Measurements from ENCODE around the gene NEUROD4.

NEUROD4 gene

DNA sequence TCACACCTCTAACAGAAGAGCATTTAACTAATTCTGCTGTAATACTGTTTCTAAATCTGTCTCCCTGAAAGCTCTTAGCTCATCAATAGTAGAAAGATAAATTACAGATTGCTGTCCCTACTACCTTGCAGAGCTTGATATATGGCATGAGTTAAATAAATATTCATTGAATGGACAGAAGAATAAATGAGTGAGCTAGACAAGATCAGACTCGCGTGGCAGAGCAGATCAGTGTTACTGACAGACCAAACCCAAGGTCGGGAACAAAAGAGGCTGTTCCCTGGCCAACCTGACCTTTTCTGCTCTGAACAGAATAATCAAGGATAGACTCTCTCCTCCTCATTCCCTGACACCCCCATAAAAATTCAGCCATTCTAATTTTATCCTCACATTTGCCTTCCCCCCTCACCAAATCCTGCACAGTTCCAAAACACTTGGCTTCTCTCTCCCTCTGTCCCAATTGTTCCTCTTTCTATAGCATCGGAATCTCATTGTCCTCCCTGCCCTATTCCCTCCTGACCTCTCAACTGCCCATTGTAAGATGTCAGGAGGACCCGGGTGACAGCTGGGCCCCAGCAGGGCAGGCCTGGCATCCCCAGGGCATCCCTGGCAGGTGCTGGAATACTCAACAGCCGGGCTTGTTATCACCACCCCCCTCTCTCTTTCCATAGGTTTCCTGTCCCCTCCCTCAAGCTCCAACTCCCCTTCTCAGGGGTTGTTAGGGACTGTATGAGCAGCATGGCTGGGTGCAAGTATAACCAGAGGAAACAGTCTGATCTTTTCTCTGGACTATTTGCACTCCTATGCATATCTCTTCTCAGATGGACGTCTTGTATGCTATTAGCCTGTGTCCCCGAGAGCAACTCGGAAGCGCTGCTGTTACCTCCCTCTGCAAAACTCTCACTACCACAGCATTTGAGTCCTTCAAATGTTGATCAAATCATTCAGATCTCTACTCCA is 19.9 kb downstream of the NEUROD4 start:
- H3K79me2 ChIP-seq (ENCODE audit: insufficient read depth, low read length): no peaks in the 10 kb centered on the region
- H3K27me3 ChIP-seq (ENCODE audit: low read length): no peaks in the 10 kb centered on the region
- H3K9ac ChIP-seq (ENCODE audit: low read length): no peak overlapping the region
- H2AFZ ChIP-seq (ENCODE audit: low read depth, low read length, severe bottlenecking): no peak overlapping the region
- H3K36me3 ChIP-seq (ENCODE audit: low read length): no peaks in the 10 kb centered on the region
- H3F3A ChIP-seq (ENCODE audit: insufficient read depth): no peaks in the 10 kb centered on the region
- H3K27ac ChIP-seq (ENCODE audit: low read depth, low read length): no peak overlapping the region
- no peak overlapping the region for H3K4me2 ChIP-seq (ENCODE audit: low read depth, low read length, poor library complexity, severe bottlenecking)
- no peak for TF ChIP-seq EZH2phosphoT487 (conservative IDR thresholded peaks at IDR 0.05; ENCODE audit: low read length)
- TF ChIP-seq, protein P1, sequence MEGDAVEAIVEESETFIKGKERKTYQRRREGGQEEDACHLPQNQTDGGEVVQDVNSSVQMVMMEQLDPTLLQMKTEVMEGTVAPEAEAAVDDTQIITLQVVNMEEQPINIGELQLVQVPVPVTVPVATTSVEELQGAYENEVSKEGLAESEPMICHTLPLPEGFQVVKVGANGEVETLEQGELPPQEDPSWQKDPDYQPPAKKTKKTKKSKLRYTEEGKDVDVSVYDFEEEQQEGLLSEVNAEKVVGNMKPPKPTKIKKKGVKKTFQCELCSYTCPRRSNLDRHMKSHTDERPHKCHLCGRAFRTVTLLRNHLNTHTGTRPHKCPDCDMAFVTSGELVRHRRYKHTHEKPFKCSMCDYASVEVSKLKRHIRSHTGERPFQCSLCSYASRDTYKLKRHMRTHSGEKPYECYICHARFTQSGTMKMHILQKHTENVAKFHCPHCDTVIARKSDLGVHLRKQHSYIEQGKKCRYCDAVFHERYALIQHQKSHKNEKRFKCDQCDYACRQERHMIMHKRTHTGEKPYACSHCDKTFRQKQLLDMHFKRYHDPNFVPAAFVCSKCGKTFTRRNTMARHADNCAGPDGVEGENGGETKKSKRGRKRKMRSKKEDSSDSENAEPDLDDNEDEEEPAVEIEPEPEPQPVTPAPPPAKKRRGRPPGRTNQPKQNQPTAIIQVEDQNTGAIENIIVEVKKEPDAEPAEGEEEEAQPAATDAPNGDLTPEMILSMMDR (IDR thresholded peaks at IDR 0.05; ENCODE audit: insufficient read depth, low read length, poor library complexity, severe bottlenecking): no peak
- no peaks in the 10 kb centered on the region for H3K9me3 ChIP-seq (ENCODE audit: insufficient read depth, low read length)
- no peaks in the 10 kb centered on the region for H3K9me2 ChIP-seq (replicated peaks; ENCODE audit: insufficient read depth, low read length)
- H4K20me1 ChIP-seq (ENCODE audit: low read depth, low read length): no peaks in the 10 kb centered on the region
- H3K4me3 ChIP-seq (ENCODE audit: insufficient read depth, low read length, poor library complexity, severe bottlenecking): no peak overlapping the region

DNA sequence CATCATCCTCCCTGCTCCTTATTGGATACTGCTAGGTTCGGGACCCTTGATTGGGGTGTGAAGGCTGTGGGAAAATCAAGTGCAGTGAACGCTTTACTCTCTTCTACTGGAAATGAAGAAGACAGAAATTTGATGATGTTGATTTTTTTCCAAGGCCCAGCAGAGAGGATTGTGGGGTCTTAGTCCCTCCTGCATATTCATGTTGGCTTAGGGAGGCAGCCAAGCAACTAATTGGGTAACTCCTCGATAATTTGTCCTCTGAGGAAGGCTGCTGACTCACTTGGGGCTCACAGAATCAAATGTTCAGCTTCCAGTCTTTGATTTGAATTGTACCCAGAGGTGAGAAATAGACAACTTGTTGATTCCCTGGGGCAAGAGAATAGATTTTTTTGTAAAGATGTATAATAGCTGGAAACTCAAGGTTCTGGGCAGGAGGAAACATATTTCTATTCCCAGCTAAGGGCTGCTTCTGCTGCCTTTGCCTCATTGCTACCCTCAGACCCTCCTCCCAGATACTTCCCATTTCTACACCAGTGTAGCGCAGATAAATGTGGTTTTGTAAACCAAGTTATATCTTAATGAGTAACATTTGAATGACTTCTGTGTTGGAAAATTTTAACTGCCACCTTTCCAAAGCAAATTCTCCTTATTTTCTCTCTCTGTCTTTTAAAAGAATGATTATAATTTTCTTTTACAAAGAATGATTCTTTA is 21.7 kb downstream of the NEUROD4 start:
- TF ChIP-seq, protein P1 (IDR thresholded peaks at IDR 0.05; ENCODE audit: insufficient read depth, low read length, poor library complexity, severe bottlenecking): no peak
- no peak for TF ChIP-seq EZH2phosphoT487 (conservative IDR thresholded peaks at IDR 0.05; ENCODE audit: low read length)
- H3K9me2 ChIP-seq (replicated peaks; ENCODE audit: insufficient read depth, low read length): no peaks in the 10 kb centered on the region
- no peaks in the 10 kb centered on the region for H3F3A ChIP-seq (ENCODE audit: insufficient read depth)
- H3K4me3 ChIP-seq (ENCODE audit: insufficient read depth, low read length, poor library complexity, severe bottlenecking): no peak overlapping the region
- no peaks in the 10 kb centered on the region for H3K27me3 ChIP-seq (ENCODE audit: low read length)
- no peak overlapping the region for H3K9ac ChIP-seq (ENCODE audit: low read length)
- no peaks in the 10 kb centered on the region for H3K79me2 ChIP-seq (ENCODE audit: insufficient read depth, low read length)
- no peak overlapping the region for H3K4me2 ChIP-seq (ENCODE audit: low read depth, low read length, poor library complexity, severe bottlenecking)
- H2AFZ ChIP-seq (ENCODE audit: low read depth, low read length, severe bottlenecking): no peak overlapping the region
- H3K36me3 ChIP-seq (ENCODE audit: low read length): no peaks in the 10 kb centered on the region
- no peaks in the 10 kb centered on the region for H4K20me1 ChIP-seq (ENCODE audit: low read depth, low read length)
- H3K27ac ChIP-seq (ENCODE audit: low read depth, low read length): no peak overlapping the region
- no peaks in the 10 kb centered on the region for H3K9me3 ChIP-seq (ENCODE audit: insufficient read depth, low read length)

DNA sequence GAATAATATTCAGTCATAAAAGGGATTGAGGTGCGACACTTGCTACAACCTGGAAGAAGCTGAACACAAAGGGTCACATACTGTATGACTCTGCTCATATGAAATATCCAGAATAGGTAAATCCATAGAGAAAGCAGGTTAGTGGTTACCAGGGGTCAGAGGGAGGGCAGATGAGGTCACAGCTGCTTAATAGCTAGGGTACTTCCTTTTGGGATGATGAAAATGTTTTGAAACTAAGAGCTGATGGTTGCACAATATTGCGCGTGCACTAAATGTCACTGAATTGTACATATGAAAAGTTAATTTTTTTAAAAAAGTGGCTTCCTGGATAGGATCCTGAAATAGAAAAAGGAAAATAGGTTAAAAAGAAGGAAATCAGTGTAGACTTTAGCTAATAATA is 23.8 kb downstream of the NEUROD4 start:
- no peak overlapping the region for H3K4me2 ChIP-seq (ENCODE audit: low read depth, low read length, poor library complexity, severe bottlenecking)
- no peaks in the 10 kb centered on the region for H3K9me2 ChIP-seq (replicated peaks; ENCODE audit: insufficient read depth, low read length)
- no peaks in the 10 kb centered on the region for H4K20me1 ChIP-seq (ENCODE audit: low read depth, low read length)
- no peaks in the 10 kb centered on the region for H3K79me2 ChIP-seq (ENCODE audit: insufficient read depth, low read length)
- no peak overlapping the region for H3K27ac ChIP-seq (ENCODE audit: low read depth, low read length)
- H3K4me3 ChIP-seq (ENCODE audit: insufficient read depth, low read length, poor library complexity, severe bottlenecking): no peak overlapping the region
- H3K27me3 ChIP-seq (ENCODE audit: low read length): no peaks in the 10 kb centered on the region
- TF ChIP-seq, protein P1 (IDR thresholded peaks at IDR 0.05; ENCODE audit: insufficient read depth, low read length, poor library complexity, severe bottlenecking): no peak
- TF ChIP-seq EZH2phosphoT487 (conservative IDR thresholded peaks at IDR 0.05; ENCODE audit: low read length): no peak
- H3K9ac ChIP-seq (ENCODE audit: low read length): no peak overlapping the region
- H3K9me3 ChIP-seq (ENCODE audit: insufficient read depth, low read length): no peaks in the 10 kb centered on the region
- H2AFZ ChIP-seq (ENCODE audit: low read depth, low read length, severe bottlenecking): no peak overlapping the region
- H3F3A ChIP-seq (ENCODE audit: insufficient read depth): no peaks in the 10 kb centered on the region
- no peaks in the 10 kb centered on the region for H3K36me3 ChIP-seq (ENCODE audit: low read length)
